Progenitor cell of endocrine pancreas (in vitro differentiated cells): ENCODE measurements around the gene CCAR1. TPM values are rescaled to one million over a fixed set of nuclear protein-coding genes. Genes with fewer than 3 reads are reported as not detected.
"Not testable (repeated sequence)": the region's sequence is repeated elsewhere in the genome, so short reads cannot be mapped to it uniquely, and the experiment has no call there.

ENCODE experiments used
- DNase-seq: peaks from one replicate; pipeline ENCODE4 v3.0.0; 2021; ENCODE audit warnings: low spot score; ENCODE audit not compliant: unreplicated experiment
- H3K27ac Mint-ChIP-seq: 2 replicates; pipeline ENCODE4 v1.8.0; 2021; ENCODE audit warnings: mild to moderate bottlenecking, moderate library complexity, mixed read lengths
- H3K27me3 Mint-ChIP-seq: 2 replicates; pipeline ENCODE4 v1.8.0; 2021; ENCODE audit warnings: mixed read lengths
- H3K36me3 Mint-ChIP-seq: 2 replicates; pipeline ENCODE4 v1.8.0; 2022; ENCODE audit warnings: mixed read lengths; ENCODE audit not compliant: insufficient read depth
- H3K4me1 Mint-ChIP-seq: 2 replicates; pipeline ENCODE4 v1.8.0; 2021; ENCODE audit warnings: low read depth, mixed read lengths
- H3K4me3 Mint-ChIP-seq: 2 replicates; pipeline ENCODE4 v1.8.0; 2021; ENCODE audit warnings: low read depth, mild to moderate bottlenecking, moderate library complexity, mixed read lengths
- H3K9me3 Mint-ChIP-seq: 2 replicates; pipeline ENCODE4 v1.8.0; 2021; ENCODE audit warnings: low read depth, mixed read lengths
- CTCF ChIP-seq: fragments of 200-600 bp; sonication (generic); IDR thresholded peaks from one replicate; pipeline ENCODE4 v1.5.0; 2021; ENCODE audit warnings: antibody characterized with exemption, mild to moderate bottlenecking; ENCODE audit not compliant: unreplicated experiment
- total RNA-seq: library from RNA; stranded (reverse); gene quantifications from 2 replicates; pipeline ENCODE4 v1.2.1, GENCODE V29; 2021

Gene CCAR1
- total RNA-seq, 1 donor from 2014 or later: 150 TPM

DNA sequence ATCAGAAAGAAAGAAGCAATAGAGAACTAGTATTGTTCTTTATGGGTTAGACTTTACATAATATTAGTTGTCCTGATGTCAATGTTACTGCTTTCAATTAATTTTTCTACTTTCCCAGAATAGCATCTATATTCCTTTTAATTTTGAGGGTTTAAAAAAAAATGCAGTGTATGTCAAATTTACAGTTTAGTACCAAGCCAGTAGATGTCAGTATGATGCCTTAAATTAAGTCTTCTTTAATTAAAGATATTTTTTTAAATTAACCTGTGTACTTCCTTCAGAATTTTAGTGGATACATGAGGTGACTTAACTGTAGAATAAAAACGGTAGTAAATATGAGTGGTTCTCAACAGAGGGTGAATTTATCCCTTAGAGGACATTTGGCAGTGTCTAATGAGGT is 71.1 kb downstream of the CCAR1 start:
- Mint-ChIP-seq H3K27ac (no peak overlapping the region), H3K4me3 (no peak overlapping the region), H3K4me1 (no peaks in the 10 kb centered on the region), H3K9me3 (no peaks in the 10 kb centered on the region), H3K27me3 (no peaks in the 10 kb centered on the region), H3K36me3 (peaks cover 21% of the 10 kb centered on the region)
- no peak for DNase-seq
- peak; percentile 23 for TF ChIP-seq CTCF

DNA sequence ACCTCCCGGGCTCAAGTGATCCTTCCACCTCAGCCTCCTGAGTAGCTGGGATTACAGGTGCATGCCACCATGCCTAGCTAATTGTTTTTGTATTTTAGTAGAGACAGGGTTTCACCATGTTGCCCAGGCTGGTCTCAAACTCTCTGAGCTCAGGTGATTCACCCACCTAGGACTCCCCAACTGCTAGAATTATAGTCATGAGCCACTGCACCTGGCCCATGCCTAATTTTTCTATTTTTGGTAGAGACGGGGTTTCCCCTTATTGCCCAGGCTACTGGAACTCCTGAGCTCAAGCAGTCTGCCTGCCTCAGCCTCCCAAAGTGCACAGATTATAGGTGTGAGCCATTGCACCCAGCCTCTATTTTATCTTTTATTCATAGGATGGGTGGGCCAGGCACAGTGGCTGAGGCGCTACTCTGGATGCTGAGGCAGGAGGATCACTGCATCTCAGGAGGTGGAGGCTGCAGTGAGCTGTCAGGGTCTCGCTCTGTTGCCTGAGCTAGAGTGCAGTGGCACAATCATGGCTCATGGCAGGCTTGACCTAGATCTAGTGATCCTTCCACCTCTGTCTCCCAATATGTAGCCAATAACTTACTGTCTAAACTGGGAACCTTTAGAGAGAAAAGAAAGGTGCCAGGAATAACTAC is 75.0 kb downstream of the CCAR1 start:
- TF ChIP-seq CTCF: no peak
- Mint-ChIP-seq H3K9me3 (no peaks in the 10 kb centered on the region), H3K4me3 (no peak overlapping the region), H3K36me3 (peaks cover 15% of the 10 kb centered on the region), H3K27ac (no peak overlapping the region), H3K4me1 (no peaks in the 10 kb centered on the region), H3K27me3 (no peaks in the 10 kb centered on the region)
- no peak for DNase-seq

GRCh38 chr10:68796605-68797004 is 75.6 kb downstream of the CCAR1 start:
- H3K9me3 Mint-ChIP-seq: no peaks in the 10 kb centered on the region
- no peak for TF ChIP-seq CTCF
- H3K4me3 Mint-ChIP-seq: no peak overlapping the region
- no peak for DNase-seq
- H3K36me3 Mint-ChIP-seq: peaks cover 14% of the 10 kb centered on the region
- H3K4me1 Mint-ChIP-seq: no peaks in the 10 kb centered on the region
- H3K27ac Mint-ChIP-seq: peak overlapping the region; percentile 45
- H3K27me3 Mint-ChIP-seq: no peaks in the 10 kb centered on the region

DNA sequence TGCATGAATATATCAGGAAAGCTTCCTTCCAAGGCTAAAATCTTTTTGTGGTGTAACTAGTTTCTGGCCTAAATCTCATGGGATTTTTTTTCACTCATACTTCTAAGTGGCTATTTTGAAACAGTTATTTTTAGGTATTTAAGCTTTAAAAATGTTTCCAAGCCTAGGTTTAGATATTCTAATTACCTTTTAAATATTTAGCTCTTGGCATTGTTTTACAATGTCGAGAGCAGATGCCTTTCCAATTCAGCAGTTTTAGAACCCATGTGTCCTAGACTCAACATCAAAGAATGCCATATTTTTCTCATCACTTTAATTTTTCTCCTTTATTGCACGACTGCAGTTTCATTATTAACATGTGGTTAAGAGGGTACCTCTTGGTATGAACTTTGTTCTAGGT is 79.2 kb downstream of the CCAR1 start:
- TF ChIP-seq CTCF: no peak
- H3K4me3 Mint-ChIP-seq: no peak overlapping the region
- H3K27ac Mint-ChIP-seq: no peak overlapping the region
- no peaks in the 10 kb centered on the region for H3K27me3 Mint-ChIP-seq
- no peak for DNase-seq
- no peaks in the 10 kb centered on the region for H3K4me1 Mint-ChIP-seq
- H3K9me3 Mint-ChIP-seq: no peaks in the 10 kb centered on the region
- H3K36me3 Mint-ChIP-seq: peaks cover 3% of the 10 kb centered on the region

DNA sequence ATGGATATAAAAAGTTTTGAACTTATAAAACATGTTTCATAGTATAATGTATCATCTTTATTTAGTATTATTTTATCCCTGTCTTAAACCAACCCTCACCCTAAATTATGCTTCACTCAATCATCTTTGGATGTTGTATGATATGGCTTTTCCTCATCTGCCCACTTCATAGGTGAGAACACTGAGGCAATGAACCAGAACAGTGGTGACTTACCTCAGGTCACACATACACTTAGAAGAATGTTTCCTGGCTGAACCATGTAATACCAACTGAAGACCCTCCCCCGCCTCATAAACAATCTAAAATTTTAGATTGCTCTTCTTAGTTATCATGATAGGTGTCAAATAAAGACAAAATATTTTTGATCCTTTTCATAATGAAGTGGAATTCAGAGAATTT is 83.7 kb downstream of the CCAR1 start:
- Mint-ChIP-seq H3K4me3 (no peak overlapping the region), H3K27ac (no peak overlapping the region), H3K36me3 (no peaks in the 10 kb centered on the region), H3K4me1 (no peaks in the 10 kb centered on the region), H3K27me3 (no peaks in the 10 kb centered on the region), H3K9me3 (no peaks in the 10 kb centered on the region)
- DNase-seq: no peak
- TF ChIP-seq CTCF: no peak

GRCh38 chr10:68810830-68811229 is 89.8 kb downstream of the CCAR1 start:
- not testable (repeated sequence) for H3K4me3 Mint-ChIP-seq, H3K4me1 Mint-ChIP-seq, H3K27me3 Mint-ChIP-seq, H3K27ac Mint-ChIP-seq, H3K9me3 Mint-ChIP-seq, H3K36me3 Mint-ChIP-seq, DNase-seq
